Dermis microvascular lymphatic vessel endothelial cell (primary cell): ENCODE results near the gene INPP5K. TPM values are rescaled to one million over a fixed set of nuclear protein-coding genes. Genes with fewer than 3 reads are reported as not detected.
A peak's percentile ranks its signal among the peaks of the same experiment; 100 is the strongest.
"Not testable (repeated sequence)": the region's sequence is repeated elsewhere in the genome, so short reads cannot be mapped to it uniquely, and the experiment has no call there.

Experiments used
- DNase-seq, 2 donors: peaks; one replicate each; pipeline versions ENCODE4 v3.0.0 to v3.0.0-alpha.2; 2010; ENCODE audit warnings: low read depth in 2 of 2
- total RNA-seq: library from RNA; depleted of rRNA; stranded (reverse); fragments of >200 nt; gene quantifications from 2 replicates; pipeline ENCODE4 v1.2.1, GENCODE V29; 2014

Gene INPP5K
- total RNA-seq, 1 donor from 2014 or later = 49.6 TPM

DNA sequence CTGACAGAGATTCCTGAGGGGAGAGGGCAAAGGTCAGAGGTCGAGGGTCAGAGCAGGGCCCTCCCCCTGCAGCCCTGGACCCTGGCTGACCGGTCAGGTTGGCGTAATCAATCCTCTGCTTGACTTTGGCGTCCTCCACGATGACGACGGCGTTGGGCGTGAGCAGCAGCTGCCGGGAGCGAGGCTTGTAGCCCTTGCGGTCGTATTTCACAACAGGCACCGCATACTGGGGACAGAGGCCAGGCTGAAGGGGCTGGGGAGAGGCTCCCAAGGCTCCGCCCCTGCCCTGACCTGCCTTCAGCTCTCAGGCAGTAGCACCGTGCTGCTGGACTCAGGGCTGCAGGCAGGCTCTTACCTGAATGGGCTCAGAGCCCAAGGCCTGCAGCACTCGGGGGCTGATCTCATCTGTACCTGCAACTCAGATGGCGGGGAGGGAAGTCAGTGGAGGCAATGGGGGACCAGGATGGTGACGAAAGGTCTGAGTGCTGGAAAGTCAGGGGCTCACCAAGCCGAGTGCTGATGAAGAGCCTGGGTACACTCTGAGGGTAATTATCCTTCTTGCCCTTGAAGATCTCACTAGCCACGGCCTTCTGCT lies 48.4 kb downstream of the INPP5K start:
- no peak for DNase-seq

DNA sequence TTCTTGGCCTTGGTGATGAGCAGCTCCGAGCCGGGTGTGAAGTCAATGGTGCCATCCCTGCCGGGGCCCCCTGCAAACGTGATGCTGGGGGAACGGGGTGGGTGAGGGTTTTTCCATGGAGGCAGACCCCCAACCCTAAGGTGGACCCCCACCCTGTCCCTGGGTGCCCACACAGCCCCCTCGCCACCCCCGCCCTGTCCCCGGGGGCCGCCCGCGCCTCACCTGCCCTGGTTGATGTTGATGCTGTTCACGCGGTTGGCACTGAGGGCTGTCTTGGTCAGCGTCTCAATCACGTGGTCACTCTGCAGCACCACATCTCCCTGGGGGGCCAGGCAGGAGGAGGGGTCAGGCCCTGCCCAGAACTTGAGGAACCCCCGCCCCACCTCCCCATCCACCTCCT lies 49.2 kb downstream of the INPP5K start:
- DNase-seq = no peak

DNA sequence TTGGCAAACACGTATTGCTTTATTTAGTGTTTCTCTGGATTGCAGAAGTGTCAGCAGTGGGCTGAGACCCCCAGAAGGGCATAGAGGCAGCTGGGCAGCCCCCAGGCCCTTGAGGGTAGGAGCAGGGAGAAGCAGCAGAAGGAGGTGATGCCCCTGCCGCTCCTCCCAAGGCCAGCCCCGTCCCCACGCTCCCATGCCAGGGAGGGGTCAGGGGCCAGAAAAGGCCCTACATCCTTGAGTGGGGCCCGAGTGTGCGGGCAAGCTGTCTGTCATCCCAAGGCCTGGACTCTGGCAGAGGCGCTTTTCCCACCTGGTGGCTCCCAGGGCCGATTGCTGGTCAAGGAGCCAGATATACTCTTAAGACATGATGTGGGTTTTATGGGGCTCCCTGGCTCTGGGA lies 52.2 kb downstream of the INPP5K start:
- no peak for DNase-seq

DNA sequence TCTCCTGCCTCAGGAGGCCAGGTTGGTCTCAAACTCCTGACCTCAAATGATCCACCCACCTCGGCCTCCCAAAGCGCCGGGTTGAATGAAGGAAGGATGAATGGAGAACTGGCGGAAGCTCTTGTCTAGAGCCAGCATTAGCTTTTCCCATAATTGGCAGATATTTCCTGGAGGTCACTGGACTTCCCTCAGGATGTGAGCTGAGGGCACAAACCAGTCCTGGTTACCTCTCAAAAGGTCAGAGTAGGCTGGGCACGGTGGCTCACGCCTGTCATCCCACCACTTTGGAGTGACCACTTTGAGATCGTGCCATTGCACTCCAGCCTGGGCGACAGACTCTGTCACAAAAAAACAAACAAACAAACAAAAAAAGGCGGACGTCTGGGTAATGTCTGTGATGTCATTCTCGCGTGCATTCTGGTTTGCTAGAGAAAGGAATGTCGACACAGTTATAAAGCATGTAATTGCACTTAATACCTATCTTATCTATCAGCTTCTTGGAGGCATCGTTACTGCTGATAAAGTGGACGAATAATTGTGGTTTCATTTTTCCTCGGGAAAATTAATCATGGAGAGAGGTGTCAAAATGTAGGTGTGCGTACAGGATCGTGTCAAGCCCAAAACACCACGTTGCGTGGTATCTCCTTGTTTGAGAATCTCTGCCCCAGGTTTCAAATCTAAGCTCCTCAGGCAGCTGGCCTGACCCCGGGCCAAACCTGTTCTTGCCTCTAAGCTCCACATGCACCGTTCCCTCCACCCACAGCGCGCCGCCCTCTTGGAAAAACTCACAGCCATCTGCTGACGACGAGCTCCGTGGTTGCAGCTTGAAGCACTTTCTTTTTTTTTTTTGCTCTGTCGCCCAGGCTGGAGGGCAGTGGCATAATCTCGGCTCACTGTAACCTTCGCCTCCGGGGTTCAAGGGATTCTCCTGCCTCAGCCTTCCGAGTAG lies 54.0 kb downstream of the INPP5K start:
- peak in 1 of 2 donors; percentile 65 for DNase-seq

DNA sequence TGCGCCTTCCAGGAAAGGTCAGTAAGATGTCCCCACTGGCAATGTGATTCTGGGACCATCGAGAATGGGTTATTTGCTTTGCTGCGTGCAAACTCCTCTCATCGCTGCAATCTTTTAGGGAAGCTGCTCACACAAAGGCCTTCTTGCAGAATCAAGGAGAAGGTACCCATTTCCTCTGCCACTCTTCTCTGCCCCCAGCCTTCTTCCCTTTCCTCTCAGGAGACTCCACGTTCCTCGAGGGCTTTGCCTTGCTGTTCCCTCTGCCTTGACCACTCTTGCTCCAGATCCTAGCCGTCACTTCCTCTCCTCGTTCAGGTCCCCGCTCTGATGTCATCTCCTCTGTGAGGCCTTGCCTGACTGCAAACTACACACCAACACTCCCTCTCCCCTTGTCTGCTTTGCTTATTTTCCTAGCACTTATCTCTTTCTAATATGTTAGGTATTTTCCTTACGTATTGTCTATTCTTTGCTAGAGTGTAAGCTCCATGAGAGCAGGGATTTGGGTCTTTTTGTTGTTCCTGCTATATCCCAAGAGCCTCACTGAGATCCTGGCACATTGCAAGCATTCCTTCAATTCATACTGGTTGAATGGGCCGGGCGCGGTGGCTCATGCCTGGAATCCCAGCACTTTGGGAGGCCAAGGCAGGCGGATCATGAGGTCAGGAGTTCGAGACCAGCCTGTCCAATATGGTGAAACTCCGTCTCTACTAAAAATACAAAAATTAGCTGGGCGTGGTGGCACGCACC lies 55.0 kb downstream of the INPP5K start:
- DNase-seq = no peak

DNA sequence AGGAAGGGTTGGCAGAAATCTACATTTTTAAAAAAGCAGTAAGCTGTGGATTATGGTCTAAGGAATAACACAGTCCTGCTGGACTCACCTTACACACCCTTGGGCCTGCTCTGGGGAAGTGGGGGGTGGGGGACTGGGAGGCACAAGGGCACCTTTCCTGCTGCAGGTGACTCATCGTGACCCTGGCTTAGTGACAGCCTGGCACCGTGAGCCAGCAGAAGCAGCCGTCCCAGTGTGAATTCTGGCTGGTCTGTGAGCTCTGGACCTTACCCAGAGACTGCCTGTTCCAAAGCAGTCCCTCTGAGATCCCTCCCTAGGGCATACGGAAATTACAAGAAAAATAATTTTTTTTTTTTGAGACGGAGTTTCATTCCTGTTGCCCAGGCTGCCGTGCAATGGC lies 56.2 kb downstream of the INPP5K start:
- DNase-seq = peak in 1 of 2 donors; percentile 59

DNA sequence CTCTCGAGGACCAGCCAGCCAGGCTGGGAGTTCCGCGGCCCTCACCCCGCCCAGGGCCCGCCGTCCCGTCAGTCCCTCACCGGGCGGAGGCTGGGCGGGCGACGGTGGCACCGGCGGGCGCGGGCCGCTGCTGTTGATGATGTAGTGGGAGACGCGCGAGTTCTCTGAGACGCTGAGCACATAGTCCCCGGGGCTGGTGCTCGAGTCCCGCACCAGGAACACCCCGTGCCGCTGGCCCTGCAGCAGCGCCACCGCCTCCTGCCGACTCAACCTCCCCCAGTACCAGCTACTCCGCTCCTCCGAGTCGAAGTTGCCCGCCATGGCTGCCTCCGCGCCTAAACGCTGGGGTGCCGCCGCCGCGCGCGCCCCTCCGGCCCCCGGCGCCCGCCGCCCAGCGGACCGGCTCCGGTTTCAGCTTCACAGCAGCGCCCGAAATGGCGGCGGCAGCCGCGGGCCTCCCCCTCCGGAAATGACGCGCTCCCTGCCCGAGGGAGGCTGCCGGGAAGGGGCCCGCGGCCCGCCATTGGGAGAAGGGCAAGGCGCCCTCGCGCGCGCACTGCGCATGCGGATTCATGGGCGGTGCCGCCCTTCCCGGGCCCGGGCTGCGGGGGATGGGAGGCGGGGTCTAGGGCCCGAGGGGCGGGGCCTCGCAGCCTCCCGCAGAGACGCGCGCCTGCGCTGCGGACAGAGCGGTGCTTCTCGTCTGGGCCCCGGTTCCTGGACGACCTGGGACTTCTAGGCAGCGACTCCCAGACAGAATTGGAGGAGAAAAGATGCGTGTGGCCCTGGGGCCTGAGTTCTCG lies 60.4 kb downstream of the INPP5K start, which contains the start of gene CRK:
Gene CRK (minus strand): TSS at position 436 of the 803 bp plus-strand sequence. CDS start 115 bp downstream, at position 321.
- peak; percentile 88 to 96 for DNase-seq

DNA sequence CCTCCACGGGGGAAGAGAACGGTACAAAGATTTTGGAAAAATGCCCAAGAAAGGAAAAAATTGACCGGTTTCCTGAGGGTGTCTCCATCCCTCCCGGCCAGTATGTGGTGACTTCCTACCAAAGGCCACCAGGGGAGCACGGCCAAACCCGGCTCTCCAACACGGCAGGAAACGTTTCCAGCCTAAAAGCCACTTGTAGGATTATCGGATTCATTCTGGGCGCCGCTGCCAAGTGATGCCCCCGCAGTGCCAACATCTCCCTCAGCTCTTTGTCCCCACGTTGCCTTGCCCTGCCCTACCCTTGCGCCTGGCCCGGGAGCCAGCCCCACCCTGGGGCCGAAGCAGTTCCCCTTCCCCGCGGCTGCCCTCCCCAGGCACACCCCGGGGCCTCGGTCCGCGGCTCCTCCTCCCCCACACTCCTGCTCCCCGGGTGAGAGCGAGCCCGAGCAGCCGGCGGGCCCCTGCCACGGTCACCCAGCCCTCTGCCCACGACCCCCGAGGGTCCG lies 61.1 kb downstream of the INPP5K start:
- DNase-seq = peak in 1 of 2 donors; percentile 72

DNA sequence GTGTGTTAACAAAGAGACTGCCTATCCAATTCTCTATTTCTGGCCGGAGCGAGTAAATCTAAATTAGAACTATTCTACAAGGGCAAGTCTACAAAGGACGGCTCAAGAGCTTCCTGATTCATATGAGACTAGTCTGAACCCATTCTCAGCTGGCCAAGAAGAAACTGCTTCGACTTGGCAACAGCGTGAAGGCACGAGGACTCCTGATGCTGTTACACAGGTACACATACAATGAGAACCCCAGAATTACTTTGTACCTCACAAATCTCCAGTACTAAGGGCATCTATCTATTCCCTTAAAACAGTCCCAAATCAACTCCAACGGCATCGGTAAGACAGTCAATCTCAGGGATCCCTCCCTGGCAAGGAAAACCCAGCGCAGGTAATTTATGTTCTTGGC lies 61.9 kb downstream of the INPP5K start:
- no peak for DNase-seq

DNA sequence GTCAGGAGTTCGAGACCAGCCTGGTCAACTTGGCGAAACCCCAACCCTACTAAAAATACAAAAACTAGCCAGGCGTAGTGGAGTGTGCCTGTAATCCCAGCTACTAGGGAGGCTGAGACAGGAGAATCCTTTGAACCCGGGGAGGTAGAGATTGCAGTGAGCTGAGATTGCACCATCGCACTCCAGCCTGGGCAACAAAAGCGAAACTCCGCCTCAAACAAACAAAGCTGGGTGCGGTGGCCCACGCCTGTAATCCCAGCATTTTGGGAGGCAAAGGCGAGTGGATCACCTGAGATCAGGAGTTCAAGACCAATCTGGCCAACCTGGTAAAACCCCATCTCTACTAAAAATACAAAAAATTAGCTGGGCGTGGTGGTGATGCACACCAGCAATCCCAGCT lies 62.7 kb downstream of the INPP5K start:
- not testable (repeated sequence) for DNase-seq

DNA sequence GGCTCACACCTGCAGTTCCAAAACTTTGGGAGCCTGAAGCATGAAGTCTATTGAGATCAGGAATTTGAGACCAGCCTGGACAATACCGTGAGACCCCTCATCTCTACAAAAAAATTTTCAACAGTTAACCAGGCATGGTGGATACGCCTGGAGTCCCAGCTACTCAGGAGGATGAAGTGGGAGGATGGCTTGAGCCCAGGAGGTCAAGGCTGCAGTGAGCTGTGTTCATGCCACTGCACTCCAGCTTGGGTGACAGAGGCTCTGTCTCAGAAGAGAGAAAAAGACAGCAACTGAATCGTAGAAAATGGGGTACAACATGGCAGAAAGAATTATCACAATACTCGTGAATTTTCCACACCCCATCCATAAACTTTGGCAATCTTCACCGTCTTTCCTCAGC lies 63.6 kb downstream of the INPP5K start:
- no peak for DNase-seq

DNA sequence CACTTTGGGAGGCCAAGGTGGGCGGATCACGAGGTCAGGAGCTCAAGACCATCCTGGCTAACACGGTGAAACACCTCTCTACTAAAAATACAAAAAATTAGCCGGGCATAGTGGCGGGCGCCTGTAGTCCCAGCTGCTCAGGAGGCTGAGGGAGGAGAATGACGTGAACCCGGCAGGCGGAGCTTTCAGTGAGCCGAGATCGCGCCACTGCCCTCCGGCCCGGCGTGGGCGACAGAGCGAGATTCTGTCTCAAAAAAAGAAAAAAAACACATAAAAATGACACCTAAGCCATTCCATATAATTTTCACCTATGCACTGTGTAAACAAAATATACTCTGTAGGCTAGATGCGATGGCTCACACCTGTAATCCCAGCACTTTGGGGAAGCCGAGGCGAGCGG lies 66.2 kb downstream of the INPP5K start:
- DNase-seq = not testable (repeated sequence)

DNA sequence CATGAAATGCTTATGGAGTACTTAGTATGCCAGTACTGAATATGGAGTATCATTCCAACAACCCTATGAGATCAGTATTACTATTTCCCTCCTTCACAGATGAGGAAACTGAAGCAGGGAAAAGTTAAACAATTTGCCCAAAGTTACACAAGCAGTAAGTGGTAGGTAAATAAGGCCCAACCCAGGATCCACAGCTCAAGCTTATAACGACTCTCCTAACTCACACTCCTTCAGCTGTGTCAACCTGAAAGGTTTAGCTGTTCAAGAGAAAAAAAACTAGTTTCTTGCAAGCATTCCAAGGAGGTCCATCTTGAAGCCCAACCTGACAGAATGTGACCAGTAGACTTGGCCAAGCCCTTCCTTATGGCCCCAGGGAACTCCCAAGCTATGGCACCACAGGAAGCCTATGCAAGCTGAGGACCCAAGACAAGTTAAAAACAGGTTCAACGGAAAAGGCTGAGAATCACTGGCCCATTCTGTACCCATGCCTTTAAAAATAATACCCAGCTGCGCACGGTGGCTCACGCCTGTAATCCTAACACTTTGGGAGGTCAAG lies 66.9 kb downstream of the INPP5K start:
- no peak for DNase-seq

DNA sequence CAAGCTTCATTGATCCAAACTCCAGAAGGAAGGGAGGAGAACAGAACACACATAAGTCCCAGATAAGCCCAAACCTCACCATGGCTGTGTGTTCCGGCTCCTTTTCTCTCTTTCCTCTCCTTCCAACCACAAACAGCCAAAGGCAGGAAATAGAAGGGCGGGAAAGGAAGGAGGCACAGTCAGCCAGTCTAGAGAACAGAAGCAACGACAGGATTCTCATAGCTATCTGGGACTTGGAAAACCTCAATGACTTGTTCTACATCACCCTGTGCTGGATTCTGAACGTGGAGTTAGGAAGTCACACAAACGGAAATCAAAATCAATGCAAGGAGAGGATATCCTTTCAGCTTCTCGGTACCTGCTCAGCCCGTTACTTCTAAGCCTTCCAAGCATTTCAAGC lies 69.4 kb downstream of the INPP5K start:
- peak in 1 of 2 donors; percentile 80 for DNase-seq

DNA sequence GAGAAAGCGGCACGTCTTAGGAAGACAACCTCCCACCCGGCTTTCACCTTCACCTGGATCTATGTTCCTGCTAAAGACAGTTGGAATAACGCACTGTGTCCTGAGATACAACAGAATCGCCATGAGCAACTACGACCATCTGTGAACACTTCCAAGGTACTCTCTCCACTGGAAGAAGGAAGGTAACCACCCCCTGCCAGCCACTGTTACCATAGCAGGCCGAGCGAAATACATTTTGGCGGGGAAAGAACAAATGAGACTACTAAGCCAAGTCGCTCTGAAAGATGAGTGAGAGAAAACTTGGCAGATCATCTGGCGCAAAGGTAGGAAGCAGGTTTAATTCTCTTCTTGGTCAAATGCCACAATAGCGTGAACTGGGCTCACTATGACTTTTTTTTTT lies 70.2 kb downstream of the INPP5K start:
- no peak for DNase-seq

DNA sequence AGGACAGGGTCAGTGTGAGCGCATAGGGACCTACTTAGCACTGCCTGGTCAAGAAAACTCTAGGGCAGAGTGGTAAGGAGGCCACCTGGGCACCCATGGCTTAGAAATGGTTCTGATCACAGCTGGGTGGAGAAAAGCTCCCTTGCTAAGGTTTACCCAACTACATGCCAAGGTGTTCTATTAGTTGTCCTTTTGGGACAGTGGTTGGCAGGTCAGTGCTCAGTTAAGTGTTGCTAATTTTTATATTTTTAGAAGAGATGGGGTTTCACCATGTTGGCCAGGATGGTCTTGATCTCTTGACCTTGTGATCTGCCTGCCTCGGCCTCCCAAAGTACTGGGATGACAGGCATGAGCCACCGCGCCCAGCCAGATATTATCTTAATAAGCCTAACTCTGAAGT lies 70.7 kb downstream of the INPP5K start:
- DNase-seq = not testable (repeated sequence)
